Thyroid gland (tissue), 4 donors: ENCODE results near the gene ITGB2. TPM values are rescaled to one million over a fixed set of nuclear protein-coding genes. Genes with fewer than 3 reads are reported as not detected.
"Not testable (repeated sequence)": the region's sequence is repeated elsewhere in the genome, so short reads cannot be mapped to it uniquely, and the experiment has no call there.

Source experiments
- DNase-seq, 2 donors: peaks; one replicate each; pipeline ENCODE4 v3.0.0-alpha.2; 2019
- H3K27ac ChIP-seq, 3 donors: fragments of 200-600 bp; sonication (generic); 1 replicate in 2 of 3; 2 replicates in 1 of 3; pipeline ENCODE4 v1.5.1; 2016 to 2019; ENCODE audit warnings: mild to moderate bottlenecking in 1 of 3, moderate library complexity in 1 of 3
- H3K27me3 ChIP-seq: fragments of 200-600 bp; sonication (generic); one replicate; pipeline ENCODE4 v1.5.1; 2019
- H3K36me3 ChIP-seq, 2 donors: fragments of 200-600 bp; sonication (generic); one replicate each; pipeline ENCODE4 v1.5.1; 2016 to 2019
- H3K4me1 ChIP-seq, 2 donors: fragments of 200-600 bp; sonication (generic); one replicate each; pipeline ENCODE4 v1.5.1; 2017 to 2019
- H3K4me3 ChIP-seq, 3 donors: fragments of 200-600 bp; sonication (generic); replicated peaks in 1 of 3; 1 replicate in 2 of 3; 2 replicates in 1 of 3; pipeline ENCODE4 v1.5.1; 2016; ENCODE audit warnings: mild to moderate bottlenecking in 1 of 3
- H3K9me3 ChIP-seq: fragments of 200-600 bp; sonication (generic); one replicate; pipeline ENCODE4 v1.5.1; 2017
- CTCF ChIP-seq, 6 experiments: fragments of 200-600 bp in 3 of 6; fragments of 450-650 bp in 3 of 6; sonication (generic) in 3 of 6; IDR thresholded peaks; one replicate each; pipeline ENCODE4 v1.5.1; 2016 to 2019; ENCODE audit warnings: antibody characterized with exemption in 6 of 6, mild to moderate bottlenecking in 2 of 6, inconsistent platforms in 1 of 6, moderate library complexity in 1 of 6
- POLR2A ChIP-seq, 2 donors: fragments of 450-650 bp; IDR thresholded peaks; one replicate each; pipeline ENCODE4 v1.6.1; 2017; ENCODE audit warnings: antibody characterized with exemption in 2 of 2, mild to moderate bottlenecking in 2 of 2, moderate library complexity in 1 of 2
- WGBS, 2 donors: methylation state at CpG; one replicate each; pipeline ENCODE4 v1.1.5; 2017; 5-methylcytosine and 5-hydroxymethylcytosine counted together
- intact Hi-C: fragments of 100-400 bp; cut with DNase I; formaldehyde crosslinking; loops from one replicate; pipeline ENCODE4 v1.15.1; 2023
- total RNA-seq, 4 donors: library from RNA; depleted of rRNA; stranded (reverse); fragments of >200 nt; gene quantifications; one replicate each; pipeline ENCODE4 v1.2.3, GENCODE V29; 2016

The ITGB2 gene
- total RNA-seq, 4 donors from 2014 or later, result 18.4 to 79.4 (median 27.5) TPM

- H3K9me3 ChIP-seq, result no peaks in the 10 kb centered on the region
- intact Hi-C loops, result loop anchor here (10.0 kb wide), 1 partner anchor 116 kb away; the partner anchor contains the start of gene SUMO3
- H3K4me3 ChIP-seq, result no peak overlapping the region
- WGBS, 2 donors, result 37 to 38% methylated on average over 12 of the region's 12 CpGs
- TF ChIP-seq POLR2A (IDR thresholded peaks at IDR 0.05), result no peak
- no peak for TF ChIP-seq CTCF (IDR thresholded peaks at IDR 0.05)
- H3K36me3 ChIP-seq, result no peaks in the 10 kb centered on the region
- peaks cover 18% of the 10 kb centered on the region for H3K27me3 ChIP-seq
- no peak overlapping the region for H3K27ac ChIP-seq
- DNase-seq, result peak in 1 of 2 donors; percentile 24
- peaks cover 12 to 35% of the 10 kb centered on the region in 2 donors for H3K4me1 ChIP-seq
These were observed 9.9 kb upstream of the ITGB2 start for GRCh38 chr21:44930543-44930981.

- peaks cover 18% of the 10 kb centered on the region for H3K27me3 ChIP-seq
- peaks cover 12 to 39% of the 10 kb centered on the region in 2 donors for H3K4me1 ChIP-seq
- DNase-seq, result no peak
- TF ChIP-seq CTCF (IDR thresholded peaks at IDR 0.05) (no peak), POLR2A (IDR thresholded peaks at IDR 0.05) (no peak)
- no peaks in the 10 kb centered on the region for H3K36me3 ChIP-seq
- no peaks in the 10 kb centered on the region for H3K9me3 ChIP-seq
- 59 to 67% methylated on average over 9 of the region's 9 CpGs for WGBS, 2 donors
- H3K4me3 ChIP-seq, result no peak overlapping the region
- no peak overlapping the region for H3K27ac ChIP-seq
- intact Hi-C loops, result loop anchor here (10.0 kb wide), 1 partner anchor 115 kb away; the partner anchor contains the start of gene SUMO3
These were observed 9.3 kb upstream of the ITGB2 start for GRCh38 chr21:44929799-44930542.

- Histone ChIP-seq H3K27ac (no peak overlapping the region), H3K4me1 (peaks cover 12 to 39% of the 10 kb centered on the region in 2 donors), H3K4me3 (no peak overlapping the region), H3K27me3 (peaks cover 18% of the 10 kb centered on the region), H3K9me3 (no peaks in the 10 kb centered on the region), H3K36me3 (no peaks in the 10 kb centered on the region)
- intact Hi-C loops, result no loop called here
- 72 to 92% methylated on average over 6 of the region's 6 CpGs for WGBS, 2 donors
- DNase-seq, result no peak
- TF ChIP-seq CTCF (IDR thresholded peaks at IDR 0.05) (no peak), POLR2A (IDR thresholded peaks at IDR 0.05) (no peak)
These were observed 8.6 kb upstream of the ITGB2 start for GRCh38 chr21:44929242-44929798.

GRCh38 chr21:44928500-44929241 lies 8.0 kb upstream of the ITGB2 start:
- H3K36me3 ChIP-seq, DNase-seq, H3K4me3 ChIP-seq, H3K9me3 ChIP-seq, intact Hi-C loops, H3K27ac ChIP-seq: not testable (repeated sequence)
- H3K4me1 ChIP-seq, result peaks cover 12 to 39% of the 10 kb centered on the region in 2 donors
- 49 to 57% methylated on average over 16 of the region's 16 CpGs for WGBS, 2 donors
- peaks cover 18% of the 10 kb centered on the region for H3K27me3 ChIP-seq

- Histone ChIP-seq H3K36me3 (no peaks in the 10 kb centered on the region), H3K27me3 (peaks cover 13% of the 10 kb centered on the region), H3K27ac (no peak overlapping the region), H3K4me3 (no peak overlapping the region), H3K9me3 (no peaks in the 10 kb centered on the region), H3K4me1 (peaks cover 9 to 37% of the 10 kb centered on the region in 2 donors)
- DNase-seq, result peak in 1 of 2 donors; percentile 27
- intact Hi-C loops, result no loop called here
- TF ChIP-seq POLR2A (IDR thresholded peaks at IDR 0.05), result no peak
- TF ChIP-seq CTCF (IDR thresholded peaks at IDR 0.05), result no peak
- 9 to 24% methylated on average over 11 to 18 of the region's 19 CpGs for WGBS, 2 donors
These were observed 7.1 kb upstream of the ITGB2 start for GRCh38 chr21:44927587-44928461.
